Gastroesophageal sphincter (tissue), 2 donors: Measurements from ENCODE around the gene ZSWIM1.

Experiments used
- POLR2A ChIP-seq, 2 donors: fragments of 450-650 bp; IDR thresholded peaks; one replicate each; pipeline ENCODE4 v1.6.1; 2017; ENCODE audit warnings: antibody characterized with exemption in 2 of 2, mild to moderate bottlenecking in 2 of 2, moderate library complexity in 1 of 2
- POLR2AphosphoS5 ChIP-seq: sonication (generic); formaldehyde crosslinking; IDR thresholded peaks from one replicate; pipeline ENCODE4 v1.6.1; 2017; ENCODE audit warnings: antibody characterized with exemption

- TF ChIP-seq POLR2A (IDR thresholded peaks at IDR 0.05) (no peak), POLR2AphosphoS5 (no peak)
Measured at GRCh38 chr20:45867819-45868176, 13.2 kb upstream of the ZSWIM1 start.
